Stimulated activated CD8-positive, alpha-beta memory T cell treated with anti-CD3 and anti-CD28 coated beads, Interleukin-12 subunit alpha, Interleukin-12 subunit beta, amount 100 ng/mL, for 1 hour (primary cell): ENCODE results near the gene CPT1B.
"Not testable (repeated sequence)": the region's sequence is repeated elsewhere in the genome, so short reads cannot be mapped to it uniquely, and the experiment has no call there.

Source experiments
- DNase-seq: peaks from one replicate; pipeline ENCODE4 v3.0.0-alpha.2; 2020; ENCODE audit warnings: low read depth

CPT1B gene

DNA sequence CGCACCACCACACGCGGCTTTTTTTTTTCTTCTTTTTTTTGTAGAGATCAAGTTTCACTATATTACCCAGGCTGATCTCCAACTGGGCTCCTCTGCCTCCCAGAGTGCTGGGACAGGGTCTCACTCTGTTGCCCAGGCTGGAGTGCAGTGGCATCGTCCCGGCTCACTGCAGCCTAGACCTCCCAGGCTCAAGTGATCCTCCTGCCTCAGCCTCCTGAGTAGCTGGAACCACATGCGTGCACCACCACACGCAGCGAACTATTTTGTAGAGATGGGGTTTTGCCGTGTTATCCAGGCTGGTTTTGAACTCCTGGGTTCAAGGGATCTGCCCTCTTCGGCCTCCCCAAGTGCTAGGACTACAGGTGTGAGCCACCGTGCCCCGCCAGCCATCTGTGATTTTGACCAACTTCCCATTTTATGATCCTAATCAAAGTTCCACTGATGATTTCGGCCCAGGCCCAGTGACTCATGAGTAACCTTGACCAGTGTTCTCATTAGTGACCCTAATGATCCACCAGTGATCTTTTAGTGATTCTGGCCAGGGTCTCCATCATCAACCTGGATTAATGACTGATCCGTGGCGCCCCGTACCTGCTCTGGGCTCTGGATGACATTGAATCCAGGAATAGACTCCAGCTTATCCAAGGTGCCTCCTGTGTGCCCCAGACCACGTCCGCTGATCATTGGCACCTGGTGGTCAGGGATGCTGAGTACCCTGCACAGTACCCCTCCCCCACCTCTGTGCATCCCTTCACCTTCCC, 50.1 kb downstream of the CPT1B start:
- DNase-seq, result no peak

DNA sequence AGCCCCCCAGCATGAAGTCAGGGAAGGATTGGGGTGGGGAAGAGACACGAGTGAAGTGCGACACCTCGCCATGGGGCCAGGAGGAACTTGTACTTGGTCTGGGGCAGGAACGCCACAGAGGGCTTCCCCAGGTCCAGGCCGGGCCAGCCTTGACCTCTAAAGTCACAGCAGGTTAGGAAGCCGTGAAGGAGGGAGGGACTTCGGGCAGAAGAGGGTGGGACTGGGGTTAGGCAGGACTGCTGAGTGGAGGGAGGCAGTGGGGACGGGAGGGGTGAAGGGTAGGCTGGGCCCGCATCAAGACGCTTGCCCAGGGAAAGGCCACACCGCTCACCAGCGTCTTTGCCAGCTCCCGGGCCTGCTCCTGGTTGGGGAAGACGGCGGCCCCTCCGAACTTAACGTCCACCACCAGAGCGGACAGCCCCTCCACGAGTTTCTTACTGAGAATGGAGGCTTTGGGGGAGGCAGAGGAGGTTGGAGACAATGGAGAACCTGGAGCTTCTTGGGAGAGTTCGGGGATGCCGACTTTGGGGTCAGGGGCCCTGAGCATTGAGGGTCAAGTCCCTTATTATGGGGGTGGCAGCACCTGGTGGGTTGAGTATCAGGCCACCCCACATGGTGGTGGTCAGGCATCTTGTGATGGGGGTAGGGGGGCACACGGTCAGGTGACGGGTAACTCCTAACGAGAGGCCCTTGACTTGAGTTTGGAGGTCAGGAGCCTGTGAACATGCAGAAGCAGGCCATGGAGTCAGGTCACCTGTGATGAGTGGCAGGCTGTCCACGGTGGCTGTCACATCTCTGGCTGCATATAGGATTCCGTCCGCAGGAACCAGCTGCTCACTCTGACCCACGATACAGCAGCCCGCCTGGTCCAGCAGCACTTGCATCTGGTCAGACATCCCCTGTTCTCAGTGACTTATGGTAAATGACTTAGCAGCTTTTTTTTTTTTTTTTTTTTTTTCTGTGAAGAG, 51.1 kb downstream of the CPT1B start:
- DNase-seq, result no peak

DNA sequence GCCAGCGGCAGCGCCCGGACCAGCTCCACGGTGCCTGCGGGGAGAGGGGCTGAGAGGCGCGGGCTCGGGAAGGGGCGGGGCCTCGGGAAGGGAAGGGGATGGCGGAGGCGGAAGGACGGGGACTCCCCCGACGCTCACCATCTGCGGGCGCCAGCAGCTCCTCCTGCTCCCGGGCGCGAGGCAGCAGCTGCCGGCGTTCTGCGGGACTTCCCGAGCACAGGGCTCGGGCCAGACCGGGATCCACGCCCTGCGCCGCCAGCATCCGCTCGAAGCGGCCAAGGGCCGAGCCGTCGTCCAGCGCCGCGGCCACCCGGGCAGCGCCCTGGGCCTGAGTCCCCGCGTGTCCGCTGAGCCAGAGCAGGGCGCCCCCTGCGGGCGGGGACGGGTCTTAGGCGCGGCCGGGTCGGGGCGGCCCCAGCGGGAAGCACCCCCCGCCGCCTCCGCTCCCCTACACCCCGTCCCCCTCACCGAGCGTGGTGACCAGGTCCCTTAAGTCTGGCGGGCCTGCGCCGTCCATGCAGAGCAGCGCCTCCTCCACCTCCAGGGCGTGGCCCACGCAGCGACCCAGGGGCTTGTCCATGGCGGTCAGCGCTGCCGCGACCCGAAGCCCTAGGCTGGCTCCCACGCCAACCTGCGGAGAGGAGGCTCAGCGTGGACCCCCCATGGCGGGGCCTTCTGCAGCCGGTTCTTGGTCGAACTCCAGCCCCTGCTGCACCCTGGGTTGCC, 52.0 kb downstream of the CPT1B start:
- DNase-seq, result peak; percentile 69

DNA sequence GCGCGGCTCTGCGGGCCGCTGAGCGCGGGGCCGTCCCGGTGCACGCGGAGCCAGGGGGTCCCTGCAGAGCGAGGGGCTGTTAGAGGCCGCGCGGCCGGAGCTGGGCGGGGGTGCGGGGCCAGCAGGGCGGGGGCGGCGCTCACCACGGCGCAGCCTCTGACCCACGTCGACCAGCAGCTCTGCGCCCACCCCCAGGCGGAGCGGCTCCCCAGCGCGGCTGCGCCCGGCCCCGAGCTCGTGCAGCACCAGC, 52.4 kb downstream of the CPT1B start:
- DNase-seq, result no peak

DNA sequence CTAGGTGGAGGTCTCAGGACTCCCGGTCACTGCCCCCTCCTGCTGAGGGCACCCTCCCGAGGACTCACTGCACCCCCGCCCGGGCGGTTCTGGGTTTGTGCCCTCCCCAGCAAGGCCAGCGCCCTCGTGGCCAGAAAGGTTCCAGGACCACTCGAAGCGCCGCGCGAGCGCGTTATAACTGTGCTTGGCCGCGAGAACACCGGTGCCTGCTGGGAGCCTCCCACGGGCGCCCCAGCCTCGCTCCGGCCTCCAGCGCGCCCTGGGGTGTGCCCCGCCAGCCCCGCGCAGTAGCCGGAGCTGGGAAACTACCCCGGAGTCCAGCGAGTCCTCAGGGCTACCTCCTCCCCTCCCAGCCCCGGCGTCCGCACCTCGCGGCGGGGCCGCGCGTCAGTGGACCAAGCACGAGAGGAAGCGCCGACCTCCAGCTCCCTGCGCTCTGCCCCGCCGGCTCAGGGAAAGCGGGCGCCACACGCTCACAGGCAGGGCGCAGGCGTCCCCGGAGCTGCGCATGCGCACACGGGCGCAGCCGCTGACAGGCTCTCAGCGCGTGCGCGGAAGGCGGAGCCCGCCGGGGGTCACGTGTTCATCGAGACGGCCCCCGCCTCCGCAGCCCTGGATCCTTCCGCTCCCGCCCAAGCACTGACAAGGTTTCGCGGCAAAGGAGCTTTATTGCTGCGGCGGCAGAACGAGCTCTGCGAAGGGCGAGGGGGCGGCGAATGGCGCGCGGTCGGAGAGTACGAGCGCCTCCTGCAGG, 52.9 kb downstream of the CPT1B start, which contains the start of gene SCO2:
Gene SCO2, minus strand, starts transcription at position 495 of the 754 bp plus-strand sequence. CDS start 1,187 bp downstream, outside the sequence.
- peak; percentile 96 for DNase-seq

DNA sequence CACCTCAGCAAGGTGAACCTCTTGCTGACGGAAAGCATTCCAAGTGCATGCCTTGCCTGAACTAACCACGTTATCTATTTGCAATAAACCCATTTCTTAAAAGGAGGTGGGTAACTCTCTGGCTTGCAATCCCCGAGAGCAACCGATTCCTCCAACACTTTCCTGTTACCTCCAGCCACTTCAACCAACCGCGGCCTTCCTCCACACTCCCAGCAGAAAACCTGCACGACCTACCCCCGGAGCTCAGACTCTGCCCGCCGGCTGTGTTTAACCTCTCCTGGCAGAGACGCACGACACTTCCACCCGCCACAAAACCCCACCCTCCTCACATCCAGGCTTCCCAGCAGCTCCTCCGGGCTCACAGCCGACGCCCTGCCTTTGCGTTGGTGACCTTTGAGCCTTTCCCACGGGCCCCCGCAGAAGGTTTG, 53.5 kb downstream of the CPT1B start:
- no peak for DNase-seq

DNA sequence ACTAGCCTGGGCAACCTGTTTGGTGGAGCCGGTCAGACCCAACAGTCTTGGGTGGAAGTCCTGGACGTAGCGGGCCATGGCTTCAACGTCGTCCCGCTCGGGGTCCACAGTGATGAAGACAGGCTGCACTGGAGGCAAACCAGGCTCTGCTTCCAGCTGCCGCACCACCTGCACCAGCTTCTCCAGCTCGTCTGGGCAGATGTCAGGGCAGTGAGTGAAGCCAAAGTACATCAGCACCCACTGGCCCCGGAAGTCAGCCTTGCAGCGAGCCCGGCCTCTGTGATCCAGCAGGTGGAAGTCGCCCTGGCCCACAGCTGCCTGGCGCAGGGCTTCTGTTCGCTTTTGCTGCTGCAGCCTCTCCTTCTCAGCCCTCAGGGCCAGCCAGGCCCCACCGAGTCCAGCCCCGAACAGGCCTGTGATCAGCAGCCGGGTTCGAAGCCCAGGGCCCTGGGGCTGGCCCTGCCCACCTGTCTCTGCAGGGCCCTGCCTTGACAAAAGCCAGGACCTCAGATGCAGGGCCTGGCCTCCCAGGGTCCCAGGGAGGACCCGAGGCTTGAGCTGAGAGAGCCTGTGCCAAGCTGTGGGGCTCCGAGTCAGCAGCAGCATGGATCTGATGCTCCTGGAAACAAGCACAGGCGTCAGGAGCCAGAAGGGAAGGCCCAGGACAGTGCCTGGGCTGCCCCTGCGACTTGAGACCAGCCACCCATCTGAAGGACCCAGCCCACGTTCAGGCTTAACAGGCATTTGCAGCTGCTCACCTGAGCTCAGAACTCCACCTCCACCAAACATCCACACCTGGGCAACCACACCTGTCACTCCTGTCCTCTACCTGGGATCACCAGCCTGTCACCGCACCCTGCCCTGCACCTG, 54.2 kb downstream of the CPT1B start:
- DNase-seq, result no peak

DNA sequence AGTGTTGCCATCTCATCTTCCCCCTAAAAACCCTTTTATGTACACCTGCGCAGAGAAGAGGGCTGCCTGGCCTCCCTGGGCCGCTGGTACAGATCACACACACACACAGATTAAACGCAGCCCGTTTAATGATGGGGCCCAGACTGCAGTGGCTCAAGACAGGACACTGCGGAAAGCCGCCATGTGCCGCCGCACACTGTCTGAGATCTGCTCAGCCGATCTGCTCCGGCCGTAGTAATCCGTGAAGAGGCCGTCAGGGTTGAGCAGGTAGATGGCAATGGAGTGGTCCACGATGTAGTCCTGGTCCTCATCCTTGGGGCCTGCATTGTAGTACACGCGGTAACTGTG, 54.8 kb downstream of the CPT1B start:
- no peak for DNase-seq

DNA sequence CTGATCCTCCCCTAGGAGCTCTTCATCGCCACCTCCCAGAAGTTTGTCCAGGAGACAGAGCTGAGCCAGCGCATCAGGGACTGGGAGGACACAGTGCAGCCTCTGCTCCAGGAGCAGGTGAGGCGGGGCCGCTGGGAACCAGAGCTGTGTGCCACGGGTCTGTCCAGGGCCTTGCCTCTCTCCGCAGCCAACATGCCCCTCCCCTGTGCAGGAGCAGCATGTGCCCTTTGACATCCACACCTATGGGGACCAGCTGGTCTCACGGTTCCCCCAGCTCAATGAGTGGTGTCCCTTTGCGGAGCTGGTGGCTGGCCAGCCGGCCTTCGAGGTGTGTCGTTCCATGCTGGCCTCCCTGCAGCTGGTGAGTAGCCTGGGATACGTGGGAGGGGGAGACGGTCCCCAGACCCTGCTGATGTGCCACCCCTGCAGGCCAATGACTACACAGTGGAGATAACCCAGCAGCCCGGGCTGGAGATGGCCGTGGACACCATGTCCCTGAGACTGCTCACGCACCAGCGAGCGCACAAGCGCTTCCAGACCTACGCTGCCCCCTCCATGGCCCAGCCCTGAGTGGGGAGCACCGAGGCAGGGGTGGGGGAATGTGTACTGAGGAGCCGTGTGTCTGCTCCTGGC, 55.3 kb downstream of the CPT1B start:
- DNase-seq, result no peak

DNA sequence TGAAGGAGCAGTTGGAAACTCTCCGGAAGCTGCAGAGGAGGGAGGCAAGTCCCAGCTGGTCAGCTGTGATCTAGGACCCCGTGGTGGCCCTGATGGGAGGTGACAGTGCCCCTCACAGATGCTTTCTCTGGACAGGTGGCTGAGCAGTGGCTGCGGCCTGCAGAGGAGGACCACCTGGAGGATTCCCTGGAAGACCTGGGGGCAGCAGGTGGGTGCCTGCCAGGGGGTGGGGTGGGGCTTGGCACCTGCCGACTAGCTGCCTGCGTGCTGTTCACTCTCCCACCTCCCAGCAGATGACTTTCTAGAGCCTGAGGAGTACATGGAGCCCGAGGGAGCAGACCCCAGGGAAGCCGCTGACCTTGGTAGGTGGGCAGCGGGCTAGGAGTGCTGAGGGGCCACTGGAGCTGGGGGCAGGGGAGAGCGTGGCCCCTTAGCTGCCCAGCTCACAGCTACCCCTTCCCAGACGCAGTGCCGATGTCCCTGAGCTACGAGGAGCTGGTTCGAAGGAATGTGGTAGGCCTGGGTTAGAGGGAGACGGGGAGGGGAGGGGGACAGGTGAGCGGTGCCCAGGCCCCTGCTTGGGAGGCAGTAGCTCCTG, 55.9 kb downstream of the CPT1B start:
- DNase-seq, result no peak

DNA sequence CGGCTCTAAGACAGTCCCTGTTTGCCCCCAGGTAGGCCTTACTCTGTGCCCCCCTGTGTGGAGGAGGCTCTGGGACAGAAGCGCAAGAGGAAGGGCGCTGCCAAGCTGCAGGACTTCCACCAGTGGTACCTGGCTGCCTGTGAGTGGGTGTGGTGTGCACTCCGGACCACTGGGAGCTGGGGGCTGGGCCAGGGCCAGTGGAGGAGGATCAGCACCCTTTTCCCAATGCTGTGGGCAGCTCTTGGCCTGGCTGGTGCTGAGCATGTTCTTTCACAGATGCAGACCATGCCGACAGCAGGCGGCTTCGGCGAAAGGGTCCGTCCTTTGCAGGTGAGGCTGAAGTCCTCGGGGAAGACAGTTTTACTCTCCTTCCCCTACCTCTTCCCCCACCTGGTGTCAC, 56.5 kb downstream of the CPT1B start:
- DNase-seq, result no peak

DNA sequence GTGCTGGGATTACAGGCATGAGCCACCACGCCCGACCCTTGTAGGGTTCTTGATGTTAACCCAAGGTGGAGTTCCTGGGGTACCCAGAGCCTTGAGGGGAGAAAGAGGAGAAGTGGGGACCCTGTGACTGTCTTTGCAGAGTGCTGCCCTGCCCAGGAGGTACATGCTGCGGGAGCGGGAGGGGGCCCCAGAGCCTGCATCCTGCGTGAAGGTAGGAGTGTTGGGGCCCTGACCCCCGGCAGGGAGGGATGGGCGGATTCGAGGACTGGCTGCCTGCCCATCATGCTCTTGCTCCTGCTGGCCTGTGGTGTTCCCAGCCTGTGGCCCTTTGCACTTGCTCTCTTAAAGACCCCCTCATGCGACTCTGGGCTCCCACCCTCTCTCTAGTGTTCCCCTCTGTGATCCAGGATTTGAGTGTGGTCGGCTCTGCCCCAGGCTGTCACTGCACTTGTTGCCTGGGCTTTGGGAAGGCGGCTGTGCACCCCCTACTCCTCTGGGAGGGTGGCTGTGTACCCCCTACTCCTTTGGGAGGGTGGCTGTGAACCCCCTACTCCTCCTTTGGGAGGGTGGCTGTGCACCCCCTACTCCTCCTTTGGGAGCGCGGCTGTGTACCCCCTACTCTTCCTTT, 57.3 kb downstream of the CPT1B start:
- no peak for DNase-seq

DNA sequence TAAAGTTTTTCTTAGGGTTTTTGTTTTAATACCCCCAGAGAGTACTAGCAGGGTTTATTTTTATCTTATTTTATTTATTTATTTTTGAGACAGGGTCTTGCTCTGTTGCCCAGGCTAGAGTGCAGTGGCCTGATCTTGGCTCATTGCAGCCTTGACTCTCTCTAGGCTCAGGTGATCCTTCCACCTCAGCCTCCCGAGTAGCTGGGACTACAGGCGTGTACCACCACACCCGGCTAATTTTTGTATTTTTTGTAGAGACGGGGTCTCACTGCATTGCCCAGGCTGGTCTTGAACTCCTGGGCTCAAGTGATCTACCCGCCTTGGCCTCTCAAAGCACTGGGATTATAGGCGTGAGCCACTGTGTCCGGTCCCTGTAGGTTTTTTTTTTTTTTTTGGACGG, 58.0 kb downstream of the CPT1B start:
- not testable (repeated sequence) for DNase-seq

DNA sequence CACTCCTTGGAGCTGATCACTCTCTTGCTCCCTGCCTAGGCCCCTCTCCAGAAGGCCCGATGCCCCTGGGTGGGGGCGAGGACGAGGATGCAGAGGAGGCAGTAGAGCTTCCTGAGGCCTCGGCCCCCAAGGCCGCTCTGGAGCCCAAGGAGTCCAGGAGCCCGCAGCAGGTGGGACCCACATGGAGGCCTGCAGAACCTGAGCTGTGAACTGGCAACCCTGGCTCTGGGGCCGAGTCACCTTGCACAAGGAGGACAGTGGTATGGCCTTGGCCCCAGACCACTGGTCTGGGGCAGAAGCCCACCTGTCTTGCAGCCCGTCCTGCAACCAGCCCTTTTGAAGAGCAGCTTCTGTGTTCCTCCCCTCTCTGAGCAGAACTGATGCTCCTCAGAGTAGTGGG, 59.1 kb downstream of the CPT1B start:
- DNase-seq, result no peak
